IgD-negative memory B cell (primary cell): ENCODE results near the gene FTSJ1. TPM values are rescaled to one million over a fixed set of nuclear protein-coding genes. Genes with fewer than 3 reads are reported as not detected.

ENCODE experiments used
- H3K27ac Mint-ChIP-seq, 3 donors: one replicate each; pipeline ENCODE4 v1.8.0; 2020 to 2022; ENCODE audit warnings: mild to moderate bottlenecking in 3 of 3, mixed read lengths in 3 of 3, moderate library complexity in 1 of 3
- H3K27me3 Mint-ChIP-seq: one replicate; pipeline ENCODE4 v1.8.0; 2021; ENCODE audit warnings: mixed read lengths
- H3K36me3 Mint-ChIP-seq: one replicate; pipeline ENCODE4 v1.8.0; 2020; ENCODE audit warnings: mild to moderate bottlenecking, mixed read lengths
- H3K4me1 Mint-ChIP-seq, 3 donors: one replicate each; pipeline ENCODE4 v1.8.0; 2020 to 2022; ENCODE audit warnings: mixed read lengths in 3 of 3, mild to moderate bottlenecking in 1 of 3
- H3K4me3 Mint-ChIP-seq, 4 donors: one replicate each; pipeline ENCODE4 v1.8.0; 2020 to 2022; ENCODE audit warnings: mild to moderate bottlenecking in 4 of 4, mixed read lengths in 4 of 4, moderate library complexity in 3 of 4
- H3K9me3 Mint-ChIP-seq, 3 donors: one replicate each; pipeline ENCODE4 v1.8.0; 2020 to 2021; ENCODE audit warnings: mixed read lengths in 3 of 3, mild to moderate bottlenecking in 1 of 3
- polyA plus RNA-seq: library from polyadenylated mRNA; unstranded; fragments of 300-500 nt; fragmentation: Illumina TruSeq; gene quantifications from one replicate; pipeline ENCODE4 v1.2.3, GENCODE V29; 2021

The FTSJ1 gene
- polyA plus RNA-seq, 1 donor from 2014 or later = 53.8 TPM

DNA sequence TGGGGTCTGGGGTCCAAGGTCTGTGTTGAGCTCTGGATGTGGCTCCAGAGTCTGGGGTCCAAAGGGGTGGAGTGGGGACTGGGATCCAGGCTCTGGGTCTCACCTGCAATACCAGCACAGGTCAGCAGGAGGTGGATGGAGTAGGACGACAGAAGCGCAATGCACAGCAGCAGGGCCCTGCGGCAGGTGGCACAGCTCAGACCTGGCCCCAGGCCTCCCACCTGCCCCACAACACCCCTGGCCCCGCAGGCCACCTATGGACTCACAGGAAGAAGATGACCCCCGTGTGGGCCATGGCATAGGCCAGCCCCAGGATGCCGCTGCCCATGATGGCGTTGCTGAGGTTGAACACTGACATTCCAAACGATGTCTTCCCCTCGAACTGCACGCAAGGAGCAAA is 9.3 kb upstream of the FTSJ1 start:
- Mint-ChIP-seq H3K9me3 (no peaks in the 10 kb centered on the region), H3K4me1 (peaks cover 0 to 8% (median 4%) of the 10 kb centered on the region in 3 donors), H3K27ac (no peak overlapping the region), H3K36me3 (peaks cover 6% of the 10 kb centered on the region), H3K27me3 (peaks cover 4% of the 10 kb centered on the region), H3K4me3 (no peak overlapping the region)

DNA sequence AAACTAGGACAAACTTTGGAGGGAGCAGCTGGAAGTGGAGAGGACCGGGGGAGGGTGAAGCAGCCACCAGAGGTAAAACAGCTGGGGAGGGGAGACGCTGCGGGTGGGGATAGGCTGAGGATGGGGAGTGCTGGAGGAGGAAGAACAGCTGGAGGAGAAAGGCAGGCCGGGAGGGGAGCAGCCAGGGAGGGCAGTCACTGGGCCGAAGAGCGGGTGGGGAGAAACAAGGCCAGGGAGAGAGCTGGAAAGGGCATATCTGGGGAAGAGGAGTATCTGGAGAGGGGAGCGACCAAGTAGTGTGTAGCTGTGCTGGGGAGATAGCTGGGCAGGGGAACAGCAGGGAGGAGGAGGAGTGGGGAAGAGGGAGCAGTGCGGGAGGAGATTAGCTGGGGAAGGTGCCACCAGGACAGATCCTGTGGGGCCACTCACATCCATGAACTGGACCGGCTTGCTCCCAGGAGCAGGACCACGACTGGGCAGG is 8.7 kb upstream of the FTSJ1 start:
- Mint-ChIP-seq H3K4me3 (peak overlapping the region in 1 of 4 donors; percentile 51), H3K36me3 (peaks cover 6% of the 10 kb centered on the region), H3K9me3 (no peaks in the 10 kb centered on the region), H3K27me3 (peaks cover 4% of the 10 kb centered on the region), H3K4me1 (peaks cover 0 to 8% (median 4%) of the 10 kb centered on the region in 3 donors), H3K27ac (no peak overlapping the region)

DNA sequence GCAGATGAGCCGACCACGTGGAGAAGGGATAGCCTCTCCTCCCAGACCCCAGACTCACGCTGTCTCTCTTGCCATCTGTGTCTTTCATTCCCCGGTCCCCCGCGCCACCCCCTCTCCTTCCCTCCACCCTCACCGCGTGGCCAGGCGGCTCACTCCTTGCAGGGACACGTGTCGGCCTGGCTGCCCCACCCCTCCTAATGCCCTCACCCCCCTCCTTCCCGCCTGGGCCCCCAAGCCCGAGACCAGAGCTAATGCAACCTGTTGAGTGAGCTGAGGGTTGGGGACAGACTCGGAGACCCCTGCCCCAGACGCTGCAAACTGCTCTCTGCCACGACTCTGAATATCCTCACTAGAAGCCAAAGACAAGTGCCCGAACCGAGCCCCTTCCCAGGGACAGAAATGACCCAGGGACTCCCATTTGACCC is 7.7 kb upstream of the FTSJ1 start:
- Mint-ChIP-seq H3K27ac (peak overlapping the region in 1 of 3 donors; percentile 87), H3K4me3 (peak overlapping the region; percentile 73 to 95 (median 87)), H3K27me3 (peaks cover 4% of the 10 kb centered on the region), H3K36me3 (peaks cover 6% of the 10 kb centered on the region), H3K4me1 (peaks cover 0 to 8% (median 4%) of the 10 kb centered on the region in 3 donors), H3K9me3 (no peaks in the 10 kb centered on the region)

GRCh38 chrX:48468693-48469691 is 7.0 kb upstream of the FTSJ1 start:
- peaks cover 6% of the 10 kb centered on the region for H3K36me3 Mint-ChIP-seq
- peaks cover 0 to 8% (median 4%) of the 10 kb centered on the region in 3 donors for H3K4me1 Mint-ChIP-seq

GRCh38 chrX:48470110-48470832 is 5.7 kb upstream of the FTSJ1 start, which contains the start of gene SLC38A5:
Gene SLC38A5 (minus strand): TSS chrX:48470260. CDS start chrX:48467924, 2,336 bp downstream.
- peak within 1 kb of the TSS; percentile 73 to 95 (median 87) for H3K4me3 Mint-ChIP-seq
- peaks cover 3% of the 10 kb centered on the region for H3K36me3 Mint-ChIP-seq
- H3K27ac Mint-ChIP-seq = peak within 1 kb of the TSS in 2 of 3 donors; percentile 48 to 87
- peaks cover 5% of the 10 kb centered on the region for H3K27me3 Mint-ChIP-seq
- peaks cover 0 to 9% (median 7%) of the 10 kb centered on the region in 3 donors for H3K4me1 Mint-ChIP-seq
- no peaks in the 10 kb centered on the region for H3K9me3 Mint-ChIP-seq

More at GRCh38 chrX:48468693-48469691, 7.0 kb upstream of the FTSJ1 start:
- Mint-ChIP-seq H3K4me3 (peak overlapping the region; percentile 73 to 95 (median 87)), H3K27ac (peak overlapping the region in 1 of 3 donors; percentile 87), H3K27me3 (peaks cover 5% of the 10 kb centered on the region), H3K9me3 (no peaks in the 10 kb centered on the region)

DNA sequence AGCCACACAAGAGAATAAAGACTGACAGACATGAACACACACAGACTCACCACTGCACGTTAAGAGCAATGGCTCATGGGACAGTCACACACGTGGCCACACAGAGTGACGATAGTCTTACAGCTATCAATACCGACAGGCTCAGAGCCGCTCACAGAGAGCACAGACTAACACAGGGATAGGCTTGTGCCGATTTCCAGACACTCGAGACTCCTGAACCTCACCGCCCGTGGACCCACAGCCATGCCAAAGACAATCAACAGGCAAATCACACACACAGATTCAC is 5.2 kb upstream of the FTSJ1 start:
- no peak overlapping the region for H3K27ac Mint-ChIP-seq
- peaks cover 5% of the 10 kb centered on the region for H3K27me3 Mint-ChIP-seq
- peaks cover 3 to 11% (median 8%) of the 10 kb centered on the region in 3 donors for H3K4me1 Mint-ChIP-seq
- H3K9me3 Mint-ChIP-seq = no peaks in the 10 kb centered on the region
- H3K36me3 Mint-ChIP-seq = peaks cover 2% of the 10 kb centered on the region
- no peak overlapping the region for H3K4me3 Mint-ChIP-seq

DNA sequence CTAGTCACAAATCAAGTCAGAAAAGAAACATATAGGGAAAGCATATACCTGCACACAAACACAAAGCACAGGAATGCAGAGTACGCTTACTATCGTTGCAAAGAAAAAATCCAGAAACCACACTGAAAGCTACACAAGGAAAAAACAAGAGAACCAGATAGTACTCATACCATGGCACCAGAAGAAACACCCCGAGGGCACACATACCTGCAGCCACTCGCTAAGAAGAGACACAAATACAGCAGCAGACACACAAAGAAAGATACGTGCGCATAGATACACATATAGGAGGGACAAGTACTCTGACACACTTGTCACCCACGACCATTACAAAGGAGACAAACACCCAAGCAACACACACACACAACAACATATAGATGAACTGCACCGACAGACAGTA is 4.5 kb upstream of the FTSJ1 start:
- Mint-ChIP-seq H3K27ac (peak overlapping the region in 1 of 3 donors; percentile 29), H3K4me1 (peaks cover 4 to 12% (median 8%) of the 10 kb centered on the region in 3 donors), H3K27me3 (peaks cover 3% of the 10 kb centered on the region), H3K36me3 (peaks cover 1% of the 10 kb centered on the region), H3K9me3 (no peaks in the 10 kb centered on the region), H3K4me3 (peak overlapping the region in 1 of 4 donors; percentile 13)

DNA sequence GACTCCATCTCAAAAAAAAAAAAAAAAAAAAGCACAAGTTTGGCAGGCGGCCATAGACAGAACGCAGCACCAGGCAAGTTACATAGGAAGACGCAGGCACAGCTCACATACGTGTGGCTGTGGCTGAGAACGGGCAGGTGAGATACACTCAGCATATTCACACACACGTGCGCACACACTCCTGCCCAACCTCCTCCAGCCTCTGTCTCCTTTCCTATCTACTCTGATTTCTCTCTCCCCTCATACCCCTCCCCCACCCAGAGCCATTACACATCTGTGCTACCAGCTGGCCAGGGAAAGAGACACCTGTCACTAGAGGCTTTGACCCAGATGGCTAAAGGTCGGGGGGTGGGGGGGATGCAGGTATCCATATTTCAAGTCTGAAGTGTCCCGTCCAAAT is 3.8 kb upstream of the FTSJ1 start:
- Mint-ChIP-seq H3K4me3 (no peak overlapping the region), H3K36me3 (peaks cover 3% of the 10 kb centered on the region), H3K4me1 (peaks cover 4 to 17% (median 12%) of the 10 kb centered on the region in 3 donors), H3K9me3 (no peaks in the 10 kb centered on the region), H3K27me3 (peaks cover 3% of the 10 kb centered on the region), H3K27ac (no peak overlapping the region)

- Mint-ChIP-seq H3K4me3 (no peak overlapping the region), H3K9me3 (no peaks in the 10 kb centered on the region), H3K27me3 (peaks cover 2% of the 10 kb centered on the region), H3K27ac (no peak overlapping the region), H3K36me3 (peaks cover 5% of the 10 kb centered on the region), H3K4me1 (peaks cover 4 to 18% (median 15%) of the 10 kb centered on the region in 3 donors)
Measured at GRCh38 chrX:48472851-48473703, 2.9 kb upstream of the FTSJ1 start.

GRCh38 chrX:48473704-48473990 is 2.4 kb upstream of the FTSJ1 start:
- Mint-ChIP-seq H3K27me3 (peaks cover 2% of the 10 kb centered on the region), H3K4me3 (no peak overlapping the region), H3K27ac (no peak overlapping the region), H3K9me3 (no peaks in the 10 kb centered on the region), H3K4me1 (peaks cover 4 to 18% (median 17%) of the 10 kb centered on the region in 3 donors), H3K36me3 (peaks cover 5% of the 10 kb centered on the region)

DNA sequence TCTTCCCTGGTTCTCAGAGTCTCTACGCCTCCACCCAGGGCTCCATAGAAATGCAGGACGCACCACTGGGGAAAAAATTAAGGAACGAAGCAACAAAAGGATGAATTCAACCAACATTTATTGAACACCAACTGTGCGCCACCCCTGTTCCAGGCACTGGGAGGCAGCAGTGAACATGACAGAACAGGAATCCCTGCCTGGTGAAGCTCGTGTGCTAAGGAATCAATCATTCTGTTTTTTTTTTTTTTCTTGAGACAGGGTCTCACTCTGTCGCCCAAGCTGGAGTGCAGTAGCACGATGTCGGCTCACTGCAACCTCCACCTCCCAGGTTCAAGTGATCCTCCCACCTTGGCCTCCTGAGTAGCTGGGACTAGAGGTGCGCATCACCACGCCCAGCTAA is 1.9 kb upstream of the FTSJ1 start:
- Mint-ChIP-seq H3K27ac (no peak overlapping the region), H3K4me1 (peaks cover 4 to 18% (median 18%) of the 10 kb centered on the region in 3 donors), H3K36me3 (peaks cover 5% of the 10 kb centered on the region), H3K9me3 (no peaks in the 10 kb centered on the region), H3K27me3 (peaks cover 2% of the 10 kb centered on the region), H3K4me3 (peak overlapping the region in 1 of 4 donors; percentile 49)

DNA sequence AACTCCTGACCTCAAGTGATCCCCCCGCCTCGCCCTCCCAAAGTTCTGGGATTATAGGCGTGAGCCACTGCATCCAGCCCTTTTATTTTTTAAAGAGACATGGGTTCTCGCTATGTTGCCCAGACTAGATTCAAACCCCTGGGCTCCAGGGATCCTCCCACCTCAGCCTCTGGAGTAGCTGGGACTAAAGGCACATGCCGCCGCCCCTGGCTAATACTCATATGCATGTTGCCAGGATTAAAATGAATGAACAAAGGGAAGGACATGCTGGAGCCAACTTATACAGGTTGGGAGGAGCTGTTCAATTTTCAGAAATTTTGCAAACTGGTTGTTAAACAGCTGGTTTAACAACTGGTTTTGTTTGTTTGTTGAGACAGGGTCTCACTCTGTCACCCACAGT is 1.4 kb upstream of the FTSJ1 start:
- peaks cover 2% of the 10 kb centered on the region for H3K27me3 Mint-ChIP-seq
- H3K9me3 Mint-ChIP-seq = no peaks in the 10 kb centered on the region
- H3K4me1 Mint-ChIP-seq = peaks cover 4 to 16% (median 15%) of the 10 kb centered on the region in 3 donors
- H3K27ac Mint-ChIP-seq = peak overlapping the region in 1 of 3 donors; percentile 57
- peak overlapping the region in 1 of 4 donors; percentile 83 for H3K4me3 Mint-ChIP-seq
- peaks cover 4% of the 10 kb centered on the region for H3K36me3 Mint-ChIP-seq

- H3K9me3 Mint-ChIP-seq = no peaks in the 10 kb centered on the region
- H3K36me3 Mint-ChIP-seq = peaks cover 6% of the 10 kb centered on the region
- peaks cover 4 to 16% (median 14%) of the 10 kb centered on the region in 3 donors for H3K4me1 Mint-ChIP-seq
Measured at GRCh38 chrX:48475296-48475695, 703 bp upstream of the FTSJ1 start.

GRCh38 chrX:48476919-48477318 is 920 bp downstream of the FTSJ1 start:
- Mint-ChIP-seq H3K4me1 (peaks cover 4 to 16% (median 14%) of the 10 kb centered on the region in 3 donors), H3K27me3 (peaks cover 2% of the 10 kb centered on the region), H3K9me3 (no peaks in the 10 kb centered on the region), H3K36me3 (peaks cover 6% of the 10 kb centered on the region), H3K4me3 (peak overlapping the region; percentile 83 to 93 (median 88)), H3K27ac (peak overlapping the region in 2 of 3 donors; percentile 10 to 95)

More at GRCh38 chrX:48475296-48475695, 703 bp upstream of the FTSJ1 start:
- Mint-ChIP-seq H3K27ac (peak overlapping the region; percentile 23 to 95 (median 93)), H3K4me3 (peak overlapping the region; percentile 83 to 93 (median 88)), H3K27me3 (peaks cover 2% of the 10 kb centered on the region)
